IMR-90 (cell line): ENCODE measurements around the gene RNFT2. TPM values are rescaled to one million over a fixed set of nuclear protein-coding genes. Genes with fewer than 3 reads are reported as not detected.
"Not testable (repeated sequence)": the region's sequence is repeated elsewhere in the genome, so short reads cannot be mapped to it uniquely, and the experiment has no call there.

ENCODE experiments used
- ATAC-seq: fragments of 200-7000 bp; cut with Tn5 transposase; 2 replicates; pipeline ENCODE4 v1.9.1; 2020; ENCODE audit warnings: low read depth, mild to moderate bottlenecking, moderate library complexity
- BruUV-seq: library from RNA; stranded (reverse); fragments of 400-500 nt; replicated peaks from 2 replicates; lab custom pipeline; 2021; lab: Mats Ljungman, UMichigan
- CTCF ChIA-PET: fragments of 300-600 bp; formaldehyde crosslinking; extraction: SDS; loops from one replicate; lab custom pipeline; 2021; ENCODE audit warnings: antibody characterized with exemption; lab: Yijun Ruan, JAX
- POLR2A ChIA-PET: fragments of 300-600 bp; sonication (Branson Sonifier 250); formaldehyde crosslinking; loops from one replicate; lab custom pipeline; 2022; ENCODE audit warnings: antibody characterized with exemption; ENCODE audit not compliant: unreplicated experiment; lab: Charles Lee
- DNase-seq: peaks from one replicate; pipeline ENCODE4 v3.0.0; 2013
- H2AFZ ChIP-seq: replicated peaks from 2 replicates; pipeline ENCODE3; 2013; ENCODE audit warnings: low read length, mild to moderate bottlenecking; ENCODE audit not compliant: poor library complexity
- H2AK5ac ChIP-seq: 2 replicates; pipeline ENCODE4 v1.6.1; 2013; ENCODE audit warnings: low read depth, low read length, inconsistent platforms
- H2AK9ac ChIP-seq: replicated peaks from 2 replicates; pipeline ENCODE3; 2013; ENCODE audit warnings: mild to moderate bottlenecking, low read depth, low read length, moderate library complexity; ENCODE audit not compliant: poor library complexity
- H2BK120ac ChIP-seq: 2 replicates; pipeline ENCODE4 v1.6.1; 2013; ENCODE audit warnings: low read depth, low read length, inconsistent platforms
- H2BK15ac ChIP-seq: 3 replicates; pipeline ENCODE4 v1.6.1; 2013; ENCODE audit warnings: low read depth, low read length, inconsistent platforms
- H2BK20ac ChIP-seq: 2 replicates; pipeline ENCODE4 v1.6.1; 2013; ENCODE audit warnings: low read depth, mild to moderate bottlenecking, inconsistent platforms, low read length, moderate library complexity
- H2BK5ac ChIP-seq: 2 replicates; pipeline ENCODE4 v1.6.1; 2013; ENCODE audit warnings: mild to moderate bottlenecking, low read depth, low read length, inconsistent platforms; ENCODE audit not compliant: poor library complexity, severe bottlenecking
- H3K14ac ChIP-seq: replicated peaks from 2 replicates; pipeline ENCODE4 v1.6.1; 2013; ENCODE audit warnings: low read depth, low read length, inconsistent platforms
- H3K18ac ChIP-seq: 2 replicates; pipeline ENCODE4 v1.6.1; 2013; ENCODE audit warnings: low read depth, low read length, control low read depth
- H3K23ac ChIP-seq: 2 replicates; pipeline ENCODE4 v1.6.1; 2013; ENCODE audit warnings: low read depth, low read length, inconsistent platforms
- H3K27ac ChIP-seq: 2 replicates; pipeline ENCODE4 v1.5.1; 2013; ENCODE audit warnings: mild to moderate bottlenecking, control low read depth, low read length; ENCODE audit not compliant: insufficient read depth
- H3K27me3 ChIP-seq: 2 replicates; pipeline ENCODE4 v1.6.1; 2013; ENCODE audit warnings: low read length; ENCODE audit not compliant: control insufficient read depth, insufficient read depth
- H3K36me3 ChIP-seq: 2 replicates; pipeline ENCODE4 v1.6.1; 2013; ENCODE audit warnings: low read length, mixed read lengths; ENCODE audit not compliant: control insufficient read depth, insufficient read depth
- H3K4ac ChIP-seq: 2 replicates; pipeline ENCODE4 v1.6.1; 2013; ENCODE audit warnings: low read depth, low read length, inconsistent platforms
- H3K4me1 ChIP-seq: 2 replicates; pipeline ENCODE4 v1.6.1; 2013; ENCODE audit warnings: low read length, mixed read lengths; ENCODE audit not compliant: control insufficient read depth, insufficient read depth
- H3K4me2 ChIP-seq: 2 replicates; pipeline ENCODE4 v1.6.1; 2013; ENCODE audit warnings: low read depth, mild to moderate bottlenecking, control low read depth, low read length, moderate library complexity
- H3K4me3 ChIP-seq: 2 replicates; pipeline ENCODE4 v1.5.1; 2013; ENCODE audit warnings: low read depth, mild to moderate bottlenecking, control low read depth, low read length, moderate library complexity; ENCODE audit not compliant: insufficient read depth
- H3K56ac ChIP-seq: 2 replicates; pipeline ENCODE4 v1.6.1; 2013; ENCODE audit warnings: low read length, inconsistent platforms; ENCODE audit not compliant: insufficient read depth; ENCODE audit errors: extremely low read depth
- H3K79me1 ChIP-seq, 2 experiments: 2 replicates each; pipeline ENCODE4 v1.6.1; 2013; ENCODE audit warnings: low read length in 2 of 2, inconsistent platforms in 1 of 2, low read depth in 1 of 2
- H3K9ac ChIP-seq: 2 replicates; pipeline ENCODE4 v1.6.1; 2013; ENCODE audit warnings: low read depth, low read length, control low read depth
- H3K9me1 ChIP-seq: 2 replicates; pipeline ENCODE4 v1.6.1; 2013; ENCODE audit warnings: low read length, inconsistent platforms; ENCODE audit not compliant: insufficient read depth
- H3K9me3 ChIP-seq: 2 replicates; pipeline ENCODE4 v1.6.1; 2013; ENCODE audit warnings: low read length; ENCODE audit not compliant: control insufficient read depth, insufficient read depth
- H4K20me1 ChIP-seq: 2 replicates; pipeline ENCODE4 v1.6.1; 2013; ENCODE audit warnings: low read length, inconsistent platforms; ENCODE audit not compliant: insufficient read depth
- H4K5ac ChIP-seq: 2 replicates; pipeline ENCODE4 v1.6.1; 2013; ENCODE audit warnings: mild to moderate bottlenecking, low read depth, low read length, control low read depth
- H4K8ac ChIP-seq, 2 experiments: 2 replicates each; pipeline ENCODE4 v1.6.1; 2013; ENCODE audit warnings: low read depth in 2 of 2, low read length in 2 of 2, control low read depth in 1 of 2, inconsistent platforms in 1 of 2
- H4K91ac ChIP-seq: 2 replicates; pipeline ENCODE4 v1.6.1; 2013; ENCODE audit warnings: low read depth, low read length, inconsistent platforms; ENCODE audit not compliant: insufficient read depth
- CHD1 ChIP-seq: IDR thresholded peaks from 2 replicates; pipeline ENCODE4 v1.6.1; 2012; ENCODE audit warnings: low read depth, low read length, improper control_type of control experiment
- FOS ChIP-seq: fragments of 150-350 bp; IDR thresholded peaks from 2 replicates; pipeline ENCODE4 v1.6.1; 2016; ENCODE audit warnings: low read depth, low read length
- POLR2A ChIP-seq: IDR thresholded peaks from 2 replicates; pipeline ENCODE4 v1.6.1; 2012; ENCODE audit warnings: mild to moderate bottlenecking, low read depth, low read length
- RCOR1 ChIP-seq: IDR thresholded peaks from 2 replicates; pipeline ENCODE4 v1.6.1; 2012; ENCODE audit warnings: mild to moderate bottlenecking, low read length, improper control_type of control experiment; ENCODE audit not compliant: insufficient replicate concordance
- SMC3 ChIP-seq: fragments of 150-350 bp; IDR thresholded peaks from 2 replicates; pipeline ENCODE4 v1.6.1; 2016; ENCODE audit warnings: low read depth, mild to moderate bottlenecking, antibody characterized with exemption, low read length, moderate library complexity
- WGBS, 2 experiments: methylation state at CpG; one replicate each; pipeline versions ENCODE4 v1.1.5 to v1.1.7; 2013; ENCODE audit warnings: missing lambda C conversion rate in 2 of 2; ENCODE audit not compliant: insufficient read length in 1 of 2; ENCODE audit errors: extremely low coverage in 2 of 2; 5-methylcytosine and 5-hydroxymethylcytosine counted together
- dilution Hi-C: fragments of 300-500 bp; cut with HindIII; formaldehyde crosslinking; loops from one replicate; pipeline ENCODE4 v1.14.3; 2018; ENCODE audit warnings: low sequenced_read_pairs; ENCODE audit not compliant: unreplicated experiment
- in situ Hi-C: fragments of 300-500 bp; cut with MboI; formaldehyde crosslinking; loops from 3 replicates; pipeline ENCODE4 v1.14.3; 2019; ENCODE audit warnings: low sequenced_read_pairs, inconsistent platforms, mixed read lengths
- intact Hi-C: fragments of 100-400 bp; cut with micrococcal nuclease; formaldehyde crosslinking; loops from 2 replicates; pipeline ENCODE4 v1.10.0; 2022
- polyA plus RNA-seq, 3 experiments: library from polyadenylated mRNA; depleted of rRNA; stranded (reverse); fragments of >200 nt; gene quantifications; 2 replicates each; pipeline ENCODE4 v1.2.3, GENCODE V29; 2012; ENCODE audit warnings: low replicate concordance in 1 of 3
- total RNA-seq: library from RNA; depleted of rRNA; stranded (reverse); fragments of >200 nt; gene quantifications from 2 replicates; pipeline ENCODE4 v1.2.3, GENCODE V29; 2012
- TF ChIP-seq, protein P1 (sequence below): conservative IDR thresholded peaks from 2 replicates; pipeline ENCODE4 v1.5.1; 2012; ENCODE audit warnings: mild to moderate bottlenecking, low read depth, low read length, improper control_type of control experiment

RNFT2 gene
- total and polyA plus RNA-seq, 2 of the 4 experiments (the other 2 are of a cell fraction) = 1.6 to 2.3 TPM

DNA sequence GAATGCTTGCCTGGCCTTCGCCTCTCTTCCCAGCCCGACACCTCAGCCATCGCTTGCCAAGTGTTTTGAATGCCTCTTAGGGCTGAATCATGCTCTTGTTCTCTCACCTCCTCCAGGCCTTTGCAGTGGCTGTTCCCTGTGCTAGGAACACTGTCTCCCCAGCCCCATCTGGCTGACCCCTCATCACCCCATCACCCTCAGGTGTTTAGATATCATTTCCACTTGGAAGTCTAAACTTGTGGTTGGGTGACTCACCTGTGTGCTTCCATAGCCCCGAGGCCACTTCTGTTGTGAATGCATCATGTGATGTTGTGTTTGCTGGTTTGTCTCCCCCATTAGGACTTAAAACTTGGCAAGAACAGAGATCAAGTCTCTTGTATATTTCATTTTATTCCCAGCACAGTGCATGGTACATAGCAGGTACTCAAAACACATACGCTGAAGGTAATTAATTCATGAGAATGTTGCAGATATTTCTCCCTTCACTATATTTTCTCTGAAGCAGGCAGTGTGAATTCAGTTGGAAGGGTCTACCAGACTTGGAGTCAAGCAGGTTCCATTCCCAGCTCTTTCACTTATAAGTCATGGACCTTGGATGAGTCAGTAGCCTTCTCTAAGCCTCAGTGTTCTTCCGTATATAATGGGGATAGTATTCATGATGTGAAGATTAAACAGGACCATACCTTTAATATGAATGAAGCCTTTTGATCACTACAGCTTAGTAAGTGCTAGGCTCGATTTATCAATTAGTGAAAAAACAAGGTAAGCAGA lies 75.3 kb downstream of the RNFT2 start:
- Histone ChIP-seq H3K27ac (no peak overlapping the region), H2BK120ac (no peak overlapping the region), H3K56ac (no peak overlapping the region), H3K14ac (no peak overlapping the region), H3K4me2 (no peak overlapping the region), H2AK5ac (no peak overlapping the region), H4K91ac (no peak overlapping the region), H4K20me1 (no peaks in the 10 kb centered on the region), H3K4me3 (no peak overlapping the region), H3K18ac (no peak overlapping the region), H3K36me3 (no peaks in the 10 kb centered on the region), H2AK9ac (no peak overlapping the region), H3K23ac (no peak overlapping the region), H4K8ac (no peak overlapping the region), H3K9ac (no peak overlapping the region), H2BK5ac (no peak overlapping the region), H2BK15ac (no peak overlapping the region), H2AFZ (peak overlapping the region; percentile 17), H3K9me3 (no peaks in the 10 kb centered on the region), H3K4me1 (peaks cover 3% of the 10 kb centered on the region), H2BK20ac (no peak overlapping the region), H3K27me3 (no peaks in the 10 kb centered on the region), H3K9me1 (peaks cover 4% of the 10 kb centered on the region; the same call in 1 of the 2 replicates), H4K5ac (no peak overlapping the region), H3K79me1 (peaks cover 3 to 4% of the 10 kb centered on the region in 2 experiments), H3K4ac (no peak overlapping the region)
- ChIA-PET POLR2A (no interaction called here), CTCF (no interaction called here)
- TF ChIP-seq, protein P1, sequence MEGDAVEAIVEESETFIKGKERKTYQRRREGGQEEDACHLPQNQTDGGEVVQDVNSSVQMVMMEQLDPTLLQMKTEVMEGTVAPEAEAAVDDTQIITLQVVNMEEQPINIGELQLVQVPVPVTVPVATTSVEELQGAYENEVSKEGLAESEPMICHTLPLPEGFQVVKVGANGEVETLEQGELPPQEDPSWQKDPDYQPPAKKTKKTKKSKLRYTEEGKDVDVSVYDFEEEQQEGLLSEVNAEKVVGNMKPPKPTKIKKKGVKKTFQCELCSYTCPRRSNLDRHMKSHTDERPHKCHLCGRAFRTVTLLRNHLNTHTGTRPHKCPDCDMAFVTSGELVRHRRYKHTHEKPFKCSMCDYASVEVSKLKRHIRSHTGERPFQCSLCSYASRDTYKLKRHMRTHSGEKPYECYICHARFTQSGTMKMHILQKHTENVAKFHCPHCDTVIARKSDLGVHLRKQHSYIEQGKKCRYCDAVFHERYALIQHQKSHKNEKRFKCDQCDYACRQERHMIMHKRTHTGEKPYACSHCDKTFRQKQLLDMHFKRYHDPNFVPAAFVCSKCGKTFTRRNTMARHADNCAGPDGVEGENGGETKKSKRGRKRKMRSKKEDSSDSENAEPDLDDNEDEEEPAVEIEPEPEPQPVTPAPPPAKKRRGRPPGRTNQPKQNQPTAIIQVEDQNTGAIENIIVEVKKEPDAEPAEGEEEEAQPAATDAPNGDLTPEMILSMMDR = no peak
- TF ChIP-seq SMC3 = no peak
- no peak for TF ChIP-seq CHD1
- TF ChIP-seq POLR2A = no peak
- no peak for TF ChIP-seq FOS
- no peak for TF ChIP-seq RCOR1
- in situ Hi-C loops = no loop called here
- intact Hi-C loops = no loop called here
- dilution Hi-C loops = no loop called here
- no peak for ATAC-seq
- WGBS, 2 experiments = 70% methylated on average over 2 of the region's 7 CpGs; no CpG with 5 or more reads in 1 of the 2 experiments
- BruUV-seq = no TSS peak
- DNase-seq = peak; percentile 40

DNA sequence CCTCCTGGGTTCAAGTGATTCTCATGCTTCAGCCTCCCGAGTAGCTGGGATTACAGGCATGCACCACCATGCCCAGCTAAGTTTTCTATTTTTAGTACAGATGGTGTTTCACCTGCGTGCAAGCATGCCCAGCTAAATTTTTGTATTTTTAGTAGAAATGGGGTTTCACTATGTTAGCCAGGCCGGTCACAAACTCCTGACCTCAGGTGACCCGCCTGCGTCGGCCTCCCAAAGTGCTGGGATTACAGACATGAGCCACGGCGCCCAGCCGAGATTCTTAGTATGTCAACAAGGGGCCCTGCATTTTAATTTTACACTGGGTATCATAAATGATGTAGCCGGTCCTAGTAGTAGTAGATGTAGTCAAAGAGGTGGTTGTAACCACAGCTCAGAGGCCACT lies 76.7 kb downstream of the RNFT2 start:
- ATAC-seq, H3K27me3 ChIP-seq, H3K4ac ChIP-seq, H3K27ac ChIP-seq, in situ Hi-C loops, BruUV-seq, H3K56ac ChIP-seq, H3K36me3 ChIP-seq, H3K9me3 ChIP-seq, H3K4me1 ChIP-seq, H4K8ac ChIP-seq, H3K4me3 ChIP-seq, H4K91ac ChIP-seq, H2BK120ac ChIP-seq, dilution Hi-C loops, POLR2A ChIA-PET, H2AK5ac ChIP-seq, H4K5ac ChIP-seq, H2BK20ac ChIP-seq, H3K9ac ChIP-seq, H2AFZ ChIP-seq, H2BK15ac ChIP-seq, H3K79me1 ChIP-seq, H4K20me1 ChIP-seq, H3K18ac ChIP-seq, H3K4me2 ChIP-seq, H2AK9ac ChIP-seq, H2BK5ac ChIP-seq, H3K9me1 ChIP-seq, CTCF ChIA-PET, H3K23ac ChIP-seq, DNase-seq, intact Hi-C loops, H3K14ac ChIP-seq: not testable (repeated sequence)
- 69% methylated on average over 7 of the region's 10 CpGs; no CpG with 5 or more reads in 1 of the 2 experiments for WGBS, 2 experiments
